Prostate gland (tissue), 2 donors: ENCODE measurements around the gene COLGALT1. TPM values are rescaled to one million over a fixed set of nuclear protein-coding genes. Genes with fewer than 3 reads are reported as not detected.

Source experiments
- DNase-seq: peaks from one replicate; pipeline ENCODE4 v3.0.0-alpha.2; 2019; ENCODE audit warnings: low spot score
- H3K27ac ChIP-seq, 2 donors: fragments of 200-600 bp; sonication (generic); 2 replicates each; pipeline ENCODE4 v1.5.1; 2017 to 2019
- H3K27me3 ChIP-seq: fragments of 200-600 bp; sonication (generic); replicated peaks from 2 replicates; pipeline ENCODE4 v1.5.1; 2019; ENCODE audit not compliant: insufficient read depth
- H3K36me3 ChIP-seq, 2 donors: fragments of 200-600 bp; sonication (generic); 1 replicate in 1 of 2; 2 replicates in 1 of 2; pipeline versions ENCODE4 v1.5.1 to v1.8.1; 2017 to 2019
- H3K4me1 ChIP-seq: fragments of 200-600 bp; sonication (generic); replicated peaks from 2 replicates; pipeline ENCODE4 v1.5.1; 2019
- H3K4me3 ChIP-seq, 2 donors: fragments of 200-600 bp; sonication (generic); 2 replicates each; pipeline ENCODE4 v1.5.1; 2017 to 2019
- H3K9me3 ChIP-seq: fragments of 200-600 bp; sonication (generic); 2 replicates; pipeline ENCODE4 v1.5.1; 2017
- CTCF ChIP-seq, 4 experiments: fragments of 200-600 bp in 2 of 4; fragments of 450-650 bp in 2 of 4; sonication (generic) in 2 of 4; IDR thresholded peaks; 1 replicate in 3 of 4; 2 replicates in 1 of 4; pipeline ENCODE4 v1.5.1; 2016 to 2019; ENCODE audit warnings: antibody characterized with exemption in 4 of 4, mild to moderate bottlenecking in 2 of 4, moderate library complexity in 2 of 4
- POLR2A ChIP-seq: fragments of 450-650 bp; IDR thresholded peaks from one replicate; pipeline ENCODE4 v1.6.1; 2016; ENCODE audit warnings: antibody characterized with exemption, mild to moderate bottlenecking
- POLR2AphosphoS5 ChIP-seq: sonication (generic); formaldehyde crosslinking; IDR thresholded peaks from one replicate; pipeline ENCODE4 v1.6.1; 2017; ENCODE audit warnings: antibody characterized with exemption
- WGBS: methylation state at CpG from one replicate; pipeline ENCODE4 v1.1.5; 2018; 5-methylcytosine and 5-hydroxymethylcytosine counted together
- intact Hi-C: fragments of 100-400 bp; cut with DNase I; formaldehyde crosslinking; loops from one replicate; pipeline ENCODE4 v1.14.2; 2022
- total RNA-seq, 2 donors: library from RNA; depleted of rRNA; stranded (reverse); fragments of >200 nt; gene quantifications; one replicate each; pipeline ENCODE4 v1.1.0, GENCODE V29; 2016

COLGALT1 gene
- total RNA-seq, 2 donors from 2014 or later = 29.3 to 85.1 TPM

GRCh38 chr19:17618936-17619335, 63.5 kb downstream of the COLGALT1 start:
- no peak for TF ChIP-seq POLR2A
- TF ChIP-seq CTCF (IDR thresholded peaks at IDR 0.05) = no peak
- no peak for TF ChIP-seq POLR2AphosphoS5
- DNase-seq = no peak
- peaks cover 5% of the 10 kb centered on the region for H3K27me3 ChIP-seq
- intact Hi-C loops = no loop called here
- H3K4me1 ChIP-seq = no peaks in the 10 kb centered on the region
- no peaks in the 10 kb centered on the region for H3K36me3 ChIP-seq
- no peak overlapping the region for H3K27ac ChIP-seq
- no peaks in the 10 kb centered on the region for H3K9me3 ChIP-seq
- H3K4me3 ChIP-seq = no peak overlapping the region
- WGBS = 9% methylated on average over 2 of the region's 2 CpGs

- no peak for DNase-seq
- Histone ChIP-seq H3K4me1 (no peaks in the 10 kb centered on the region), H3K27me3 (peaks cover 5% of the 10 kb centered on the region), H3K36me3 (no peaks in the 10 kb centered on the region), H3K9me3 (no peaks in the 10 kb centered on the region), H3K27ac (no peak overlapping the region), H3K4me3 (no peak overlapping the region)
- TF ChIP-seq CTCF (IDR thresholded peaks at IDR 0.05) = no peak
- no peak for TF ChIP-seq POLR2AphosphoS5
- TF ChIP-seq POLR2A = no peak
- WGBS = 88% methylated on average over 1 of the region's 1 CpG
- intact Hi-C loops = no loop called here
Measured at GRCh38 chr19:17620696-17621095, 65.2 kb downstream of the COLGALT1 start.

GRCh38 chr19:17623224-17623935, 67.9 kb downstream of the COLGALT1 start:
- H3K27me3 ChIP-seq = no peaks in the 10 kb centered on the region
- no peak overlapping the region for H3K4me3 ChIP-seq
- H3K9me3 ChIP-seq = no peaks in the 10 kb centered on the region
- H3K36me3 ChIP-seq = no peaks in the 10 kb centered on the region
- DNase-seq = no peak
- TF ChIP-seq POLR2AphosphoS5 = no peak
- TF ChIP-seq POLR2A = no peak
- TF ChIP-seq CTCF (IDR thresholded peaks at IDR 0.05) = no peak
- WGBS = 80% methylated on average over 31 of the region's 31 CpGs
- no peak overlapping the region for H3K27ac ChIP-seq
- intact Hi-C loops = no loop called here
- H3K4me1 ChIP-seq = no peaks in the 10 kb centered on the region

- no peaks in the 10 kb centered on the region for H3K27me3 ChIP-seq
- intact Hi-C loops = no loop called here
- no peak overlapping the region for H3K27ac ChIP-seq
- H3K36me3 ChIP-seq = no peaks in the 10 kb centered on the region
- TF ChIP-seq POLR2AphosphoS5 (no peak), POLR2A (no peak), CTCF (IDR thresholded peaks at IDR 0.05) (no peak)
- H3K4me1 ChIP-seq = no peaks in the 10 kb centered on the region
- DNase-seq = no peak
- WGBS = 82% methylated on average over 16 of the region's 16 CpGs
- H3K4me3 ChIP-seq = no peak overlapping the region
- H3K9me3 ChIP-seq = no peaks in the 10 kb centered on the region
Measured at GRCh38 chr19:17624314-17624991, 69.0 kb downstream of the COLGALT1 start.

- no peak overlapping the region for H3K4me3 ChIP-seq
- 100% methylated on average over 1 of the region's 1 CpG for whole genome bisulfite sequencing
- no peaks in the 10 kb centered on the region for H3K36me3 ChIP-seq
- no peaks in the 10 kb centered on the region for H3K4me1 ChIP-seq
- intact Hi-C loops = no loop called here
- no peaks in the 10 kb centered on the region for H3K27me3 ChIP-seq
- TF ChIP-seq POLR2AphosphoS5 (no peak), POLR2A (no peak), CTCF (IDR thresholded peaks at IDR 0.05) (no peak)
- H3K27ac ChIP-seq = no peak overlapping the region
- no peaks in the 10 kb centered on the region for H3K9me3 ChIP-seq
- DNase-seq = no peak
Measured at GRCh38 chr19:17625043-17625442, 69.6 kb downstream of the COLGALT1 start.
